VCaP (cell line): ENCODE data around the gene MYRIP.
"Not testable (repeated sequence)": the region's sequence is repeated elsewhere in the genome, so short reads cannot be mapped to it uniquely, and the experiment has no call there.

Experiments
- H3K27ac ChIP-seq: fragments of 450-650 bp; 2 replicates; pipeline ENCODE4 v1.5.1; 2017
- TF ChIP-seq, protein P1 (sequence below): fragments of 450-650 bp; conservative IDR thresholded peaks from 2 replicates; pipeline ENCODE4 v1.5.1; 2017; ENCODE audit warnings: mild to moderate bottlenecking, moderate library complexity

The MYRIP gene

GRCh38 chr3:40070816-40071215 is 261.4 kb downstream of the MYRIP start:
- TF ChIP-seq, protein P1, sequence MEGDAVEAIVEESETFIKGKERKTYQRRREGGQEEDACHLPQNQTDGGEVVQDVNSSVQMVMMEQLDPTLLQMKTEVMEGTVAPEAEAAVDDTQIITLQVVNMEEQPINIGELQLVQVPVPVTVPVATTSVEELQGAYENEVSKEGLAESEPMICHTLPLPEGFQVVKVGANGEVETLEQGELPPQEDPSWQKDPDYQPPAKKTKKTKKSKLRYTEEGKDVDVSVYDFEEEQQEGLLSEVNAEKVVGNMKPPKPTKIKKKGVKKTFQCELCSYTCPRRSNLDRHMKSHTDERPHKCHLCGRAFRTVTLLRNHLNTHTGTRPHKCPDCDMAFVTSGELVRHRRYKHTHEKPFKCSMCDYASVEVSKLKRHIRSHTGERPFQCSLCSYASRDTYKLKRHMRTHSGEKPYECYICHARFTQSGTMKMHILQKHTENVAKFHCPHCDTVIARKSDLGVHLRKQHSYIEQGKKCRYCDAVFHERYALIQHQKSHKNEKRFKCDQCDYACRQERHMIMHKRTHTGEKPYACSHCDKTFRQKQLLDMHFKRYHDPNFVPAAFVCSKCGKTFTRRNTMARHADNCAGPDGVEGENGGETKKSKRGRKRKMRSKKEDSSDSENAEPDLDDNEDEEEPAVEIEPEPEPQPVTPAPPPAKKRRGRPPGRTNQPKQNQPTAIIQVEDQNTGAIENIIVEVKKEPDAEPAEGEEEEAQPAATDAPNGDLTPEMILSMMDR, result no peak
- H3K27ac ChIP-seq, result peak overlapping the region; percentile 19; the same call in 1 of the 2 replicates

GRCh38 chr3:40071683-40072238 is 262.4 kb downstream of the MYRIP start:
- peak overlapping the region; percentile 19 for H3K27ac ChIP-seq
- TF ChIP-seq, protein P1, result no peak

DNA sequence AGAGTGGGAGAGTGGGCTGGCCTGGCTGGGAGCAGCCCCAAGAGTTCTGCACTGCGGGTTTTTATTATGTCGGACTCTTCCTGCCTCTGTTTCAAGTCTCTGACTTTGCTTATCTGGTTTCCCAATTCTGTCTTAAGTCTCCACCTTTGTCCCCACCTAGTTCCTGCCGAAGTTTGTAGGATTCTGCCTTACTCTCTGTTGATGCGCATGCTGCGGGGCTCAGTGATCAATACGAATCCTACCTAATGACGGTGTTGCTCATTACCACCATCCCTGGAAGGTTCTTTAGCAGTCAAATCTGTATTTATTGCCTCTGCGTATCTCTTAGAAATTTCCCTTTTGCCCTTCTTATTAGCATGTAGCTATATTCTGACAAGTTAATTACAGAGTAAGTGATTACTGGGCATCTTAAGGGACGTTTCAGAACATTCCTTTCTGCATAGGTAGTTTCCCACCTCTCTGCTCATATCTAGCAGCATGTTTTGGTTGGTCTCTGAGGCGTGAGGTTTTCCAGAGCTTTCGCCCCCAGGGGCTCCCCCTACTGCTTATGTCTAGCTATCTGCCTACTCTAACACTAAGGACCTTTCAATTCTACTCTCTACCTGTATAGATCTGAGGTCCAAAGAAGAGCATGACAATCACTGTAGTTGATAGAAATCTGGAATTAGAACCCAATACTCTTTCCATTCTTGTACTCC is 264.1 kb downstream of the MYRIP start:
- H3K27ac ChIP-seq, result no peak overlapping the region
- TF ChIP-seq, protein P1, result peak; percentile 31

GRCh38 chr3:40077139-40077538 is 267.7 kb downstream of the MYRIP start:
- not testable (repeated sequence) for H3K27ac ChIP-seq

DNA sequence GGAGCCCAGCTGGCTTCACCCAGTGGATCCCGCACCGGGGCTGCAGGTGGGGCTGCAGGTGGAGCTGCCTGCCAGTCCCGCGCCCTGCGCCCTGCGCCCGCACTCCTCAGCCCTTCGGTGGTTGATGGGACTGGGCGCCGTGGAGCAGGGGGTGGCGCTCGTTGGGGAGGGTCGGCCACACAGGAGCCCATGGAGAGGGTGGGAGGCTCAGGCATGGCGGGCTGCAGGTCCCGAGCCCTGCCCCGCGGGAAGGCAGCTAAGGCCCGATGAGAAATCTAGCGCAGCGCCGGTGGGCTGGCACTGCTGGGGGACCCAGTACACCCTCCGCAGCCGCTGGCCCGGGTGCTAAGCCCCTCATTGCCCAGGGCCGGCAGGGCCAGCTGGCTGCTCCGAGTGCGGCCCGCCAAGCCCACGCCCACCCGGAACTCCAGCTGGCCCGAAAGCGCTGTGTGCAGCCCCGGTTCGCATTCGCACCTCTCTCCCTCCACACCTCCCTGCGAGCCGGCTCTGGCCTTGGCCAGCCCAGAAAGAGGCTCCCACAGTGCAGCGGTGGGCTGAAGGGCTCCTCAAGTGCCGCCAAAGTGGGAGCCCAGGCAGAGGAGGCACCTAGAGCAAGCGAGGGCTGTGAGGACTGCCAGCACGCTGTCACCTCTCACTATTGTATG is 268.6 kb downstream of the MYRIP start:
- H3K27ac ChIP-seq, result not testable (repeated sequence)

- no peak overlapping the region for H3K27ac ChIP-seq
- TF ChIP-seq, protein P1, result no peak
Observed at GRCh38 chr3:40078590-40078989, 269.2 kb downstream of the MYRIP start.

- TF ChIP-seq, protein P1, result no peak
- H3K27ac ChIP-seq, result no peak overlapping the region
Observed at GRCh38 chr3:40079203-40079846, 269.9 kb downstream of the MYRIP start.

- H3K27ac ChIP-seq, result no peak overlapping the region
- TF ChIP-seq, protein P1, result no peak
Observed at GRCh38 chr3:40079847-40080240, 270.4 kb downstream of the MYRIP start.
